RCC 7860 (cell line): ENCODE results near the gene FAM234A.

Experiments used
- DNase-seq: peaks from one replicate; pipeline ENCODE4 v3.0.0-alpha.2; 2015; ENCODE audit warnings: low spot score
- FAIRE-seq: peaks from 2 replicates; lab custom pipeline; 2012; peaks lifted over from hg19 to GRCh38; lab: Jason Lieb, UNC

The FAM234A gene

DNA sequence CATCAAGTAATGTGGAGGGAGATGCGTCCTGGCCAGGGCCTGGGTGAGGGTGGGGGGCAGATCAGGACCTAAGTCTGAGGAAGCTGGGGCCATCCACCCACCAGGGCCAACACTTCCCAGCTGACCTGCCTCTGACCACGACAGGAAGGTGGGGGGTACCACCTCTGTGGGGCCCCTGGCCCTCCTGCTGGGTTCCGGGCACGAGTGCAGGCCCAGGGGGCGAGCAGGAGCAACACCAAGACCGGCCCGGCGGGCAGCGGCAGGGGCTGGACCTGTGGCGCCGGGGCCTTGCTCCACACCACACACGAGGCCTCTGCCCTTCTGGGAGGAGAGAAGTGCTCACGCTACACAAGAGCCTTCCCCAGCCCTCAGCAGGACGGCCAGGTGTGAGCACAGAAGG lies 61.7 kb downstream of the FAM234A start:
- DNase-seq, result no peak
- no peak for FAIRE-seq

- FAIRE-seq (no peak), DNase-seq (no peak)
Measured at GRCh38 chr16:296806-297510, 62.3 kb downstream of the FAM234A start.

DNA sequence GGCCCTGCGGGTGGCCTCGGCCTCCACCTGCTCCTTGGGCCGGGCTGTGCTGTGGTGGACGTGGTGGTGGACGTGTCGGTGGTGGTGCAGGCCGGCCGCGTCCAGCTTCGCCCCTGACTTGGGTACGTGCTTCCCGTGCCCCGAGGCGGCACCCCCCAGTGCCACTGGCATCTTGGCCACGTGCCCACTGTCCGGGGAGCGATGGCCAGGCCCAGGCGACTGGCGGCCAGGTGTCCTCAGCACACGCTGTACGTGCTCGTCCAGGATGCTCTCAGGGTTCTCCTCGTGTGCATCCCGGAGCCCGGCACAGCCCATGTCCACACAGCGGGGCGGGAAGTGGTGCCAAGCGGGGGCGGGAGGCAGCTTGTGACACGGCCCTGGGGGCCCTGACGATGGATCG lies 63.2 kb downstream of the FAM234A start:
- FAIRE-seq, result no peak
- no peak for DNase-seq

- FAIRE-seq (no peak), DNase-seq (no peak)
Measured at GRCh38 chr16:301235-301634, 66.6 kb downstream of the FAM234A start.

- FAIRE-seq, result no peak
- no peak for DNase-seq
Measured at GRCh38 chr16:301950-302349, 67.3 kb downstream of the FAM234A start.

DNA sequence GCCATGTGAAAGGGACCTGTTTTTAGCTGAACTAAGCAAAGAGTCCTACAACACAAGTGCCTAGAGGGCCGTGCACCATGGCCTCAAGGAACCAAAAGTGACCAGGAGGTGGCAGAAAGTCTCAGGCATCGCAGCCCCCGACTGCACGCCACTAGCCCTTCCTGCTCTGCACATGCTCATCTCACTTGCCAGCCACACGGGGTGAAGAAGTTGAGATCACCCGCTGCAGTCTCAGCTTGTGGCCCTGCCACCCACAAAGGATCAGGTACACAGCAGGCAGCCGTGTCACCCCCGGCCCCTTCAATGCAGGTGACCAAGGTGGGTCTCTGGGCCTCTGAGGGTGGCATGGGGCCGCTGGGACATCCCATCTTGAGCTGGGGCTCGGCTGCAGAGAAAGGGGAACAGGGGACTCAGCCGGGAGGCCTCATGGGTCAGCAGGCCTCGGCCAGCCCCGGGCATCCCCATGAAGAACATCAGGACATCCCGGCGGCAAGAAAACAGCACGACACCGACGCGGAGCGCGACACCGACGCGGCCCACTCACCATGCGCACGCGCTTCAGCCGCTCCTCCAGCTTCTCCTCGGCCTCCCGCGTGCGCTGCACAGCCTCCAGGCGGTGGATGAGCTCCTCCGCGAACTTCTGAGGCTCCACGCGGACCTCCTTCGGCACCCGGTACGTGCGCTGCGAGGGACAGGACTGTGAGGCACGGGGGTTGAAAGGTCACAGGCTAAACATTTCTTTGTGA lies 69.3 kb downstream of the FAM234A start:
- FAIRE-seq (no peak), DNase-seq (no peak)

- DNase-seq (no peak), FAIRE-seq (no peak)
Measured at GRCh38 chr16:305916-306626, 71.5 kb downstream of the FAM234A start.

- no peak for DNase-seq
- no peak for FAIRE-seq
Measured at GRCh38 chr16:306911-307370, 72.3 kb downstream of the FAM234A start.

- FAIRE-seq (no peak), DNase-seq (no peak)
Measured at GRCh38 chr16:307691-308312, 73.2 kb downstream of the FAM234A start.

- DNase-seq, result no peak
- FAIRE-seq, result no peak
Measured at GRCh38 chr16:309476-309875, 74.9 kb downstream of the FAM234A start.

- no peak for FAIRE-seq
- DNase-seq, result no peak
Measured at GRCh38 chr16:311725-312124, 77.1 kb downstream of the FAM234A start.

- FAIRE-seq, result no peak
- no peak for DNase-seq
Measured at GRCh38 chr16:314351-314750, 79.7 kb downstream of the FAM234A start.

DNA sequence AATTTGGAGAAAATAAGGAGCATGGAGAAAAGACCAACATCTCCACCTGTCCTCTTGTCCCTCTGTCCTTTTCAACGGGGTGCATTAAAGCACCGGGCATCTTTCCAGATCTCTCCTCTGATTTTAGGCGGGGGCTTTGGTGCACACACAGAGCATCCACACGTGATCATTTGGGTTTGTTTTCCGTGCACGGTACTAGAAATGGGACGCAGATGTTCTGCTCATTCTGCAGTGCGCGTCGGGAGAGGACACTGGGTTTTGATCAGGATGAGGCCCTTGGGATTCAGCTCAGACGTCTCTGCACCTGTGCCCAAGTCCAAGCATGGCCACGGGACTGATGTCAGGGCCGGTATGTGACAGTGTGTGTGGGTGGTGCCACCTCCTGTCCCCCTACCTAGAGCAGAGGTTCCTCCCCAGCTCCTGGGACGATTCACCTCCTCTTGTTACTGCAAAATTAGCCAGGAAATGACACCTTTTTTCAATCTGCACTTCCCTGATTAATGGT lies 80.2 kb downstream of the FAM234A start:
- DNase-seq (no peak), FAIRE-seq (no peak)
